Calu3 (cell line): ENCODE measurements around the gene NFU1. TPM values are rescaled to one million over a fixed set of nuclear protein-coding genes. Genes with fewer than 3 reads are reported as not detected.

ENCODE experiments used
- Bru-seq: library from RNA; stranded (reverse); fragments of 400-500 nt; gene quantifications from one replicate; lab custom pipeline; 2021; lab: Mats Ljungman, UMichigan
- BruChase-seq, 2 experiments: library from RNA; stranded (reverse); fragments of 400-500 nt; gene quantifications; one replicate each; lab custom pipeline; 2021; lab: Mats Ljungman, UMichigan
- BruUV-seq: library from RNA; stranded (reverse); fragments of 400-500 nt; replicated peaks from 2 replicates; lab custom pipeline; 2021; lab: Mats Ljungman, UMichigan
- CTCF ChIA-PET: fragments of 300-600 bp; sonication (Branson Sonifier 250); formaldehyde crosslinking; loops from one replicate; lab custom pipeline; 2022; ENCODE audit warnings: antibody characterized with exemption; lab: Charles Lee
- DNase-seq: peaks from one replicate; pipeline ENCODE4 v3.0.0; 2022
- H3K27ac Mint-ChIP-seq: one replicate; pipeline ENCODE4 v1.8.0; 2022; ENCODE audit warnings: mixed read lengths; ENCODE audit not compliant: unreplicated experiment
- H3K27me3 Mint-ChIP-seq: one replicate; pipeline ENCODE4 v1.8.0; 2022; ENCODE audit warnings: mixed read lengths; ENCODE audit not compliant: unreplicated experiment
- H3K36me3 Mint-ChIP-seq: one replicate; pipeline ENCODE4 v1.8.0; 2022; ENCODE audit warnings: mild to moderate bottlenecking, moderate library complexity, mixed read lengths; ENCODE audit not compliant: insufficient read depth, unreplicated experiment
- H3K4me1 Mint-ChIP-seq: one replicate; pipeline ENCODE4 v1.8.0; 2022; ENCODE audit warnings: mild to moderate bottlenecking, low read depth, mixed read lengths; ENCODE audit not compliant: unreplicated experiment
- H3K4me3 Mint-ChIP-seq: one replicate; pipeline ENCODE4 v1.8.0; 2022; ENCODE audit warnings: mild to moderate bottlenecking, low read depth, moderate library complexity, mixed read lengths; ENCODE audit not compliant: unreplicated experiment
- H3K9me3 Mint-ChIP-seq: one replicate; pipeline ENCODE4 v1.8.0; 2022; ENCODE audit warnings: low read depth, mixed read lengths; ENCODE audit not compliant: unreplicated experiment
- intact Hi-C: fragments of 100-400 bp; cut with micrococcal nuclease; formaldehyde crosslinking; loops from one replicate; pipeline ENCODE4 v1.10.0; 2022; ENCODE audit not compliant: unreplicated experiment
- long read RNA-seq: library from polyadenylated mRNA; stranded (forward); transcript quantifications from one replicate; pipeline ENCODE4 v2.0.0, GENCODE V29; 2022
- total RNA-seq: library from RNA; stranded (reverse); gene quantifications from 2 replicates; pipeline ENCODE4 v1.2.3, GENCODE V29; 2022
- TF ChIP-seq, protein P1 (sequence below): fragments of 200-600 bp; IDR thresholded peaks from one replicate; pipeline ENCODE4 v1.8.0; 2022; ENCODE audit warnings: antibody characterized with exemption; ENCODE audit not compliant: unreplicated experiment

NFU1 gene
- 21.7 and 23.4 TPM in 2 replicates for total RNA-seq
- Bru-seq, nascent RNA: percentile 54 among the genes with signal in this experiment
- percentile 49 among the genes with signal in this experiment for BruChase-seq, experiment 1, labeled RNA remaining after a 6-hour chase
- percentile 41 among the genes with signal in this experiment for BruChase-seq, experiment 2, labeled RNA remaining after a 2-hour chase
- long read RNA-seq, transcript NFU1-203 (8 exons, 1,467 nt): major isoform, 26 of 27 reads
- long read RNA-seq, partial matches to known transcripts: 0 of 27 reads
- long read RNA-seq, other reads (novel, unspliced or antisense): 1 of 27 reads

DNA sequence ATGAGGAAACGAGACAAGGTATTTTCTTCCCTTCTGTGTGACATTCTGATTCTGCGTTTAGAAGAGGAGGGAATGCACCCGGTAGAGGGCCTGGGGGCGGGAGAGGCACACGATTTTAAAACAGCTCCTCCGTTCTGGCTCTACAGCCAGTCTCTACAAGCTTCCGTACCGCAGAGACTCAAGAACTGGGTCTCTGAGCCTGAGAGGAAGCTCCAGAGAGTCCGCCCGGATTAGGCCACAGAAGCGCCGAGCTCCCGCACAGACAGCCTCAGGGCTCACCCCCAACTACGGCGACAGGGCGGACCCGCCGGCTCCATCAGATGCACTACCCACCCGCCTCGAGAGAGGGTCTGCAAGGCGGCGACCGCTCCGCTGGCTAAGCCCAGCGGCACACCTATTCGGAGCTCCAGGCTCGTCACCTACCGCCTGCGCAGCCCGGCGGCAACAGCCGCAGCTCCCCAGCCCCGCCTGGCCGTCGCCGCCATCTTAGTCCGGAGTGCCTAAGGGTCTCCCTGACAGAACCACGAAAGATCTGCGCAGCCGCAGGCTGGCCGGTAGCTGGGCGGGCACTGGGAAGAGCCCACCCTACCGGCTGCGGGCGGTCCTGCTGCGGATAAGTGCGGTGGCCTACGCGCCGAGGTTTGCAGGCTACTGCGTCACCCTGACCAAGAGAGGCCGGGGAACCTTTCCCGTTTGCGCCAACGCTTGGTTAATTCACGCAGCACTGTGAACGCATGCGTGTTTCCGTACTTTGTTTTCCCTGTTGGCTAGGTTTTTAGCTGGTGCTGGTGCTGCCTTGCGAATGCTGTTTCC is at the start of gene NFU1:
NFU1 (minus strand) TSS at position 498 of the 813 bp plus-strand sequence; CDS start at position 485, 13 bp downstream.
- Mint-ChIP-seq H3K27me3 (no peaks in the 10 kb centered on the region), H3K27ac (peak within 1 kb of the TSS; percentile 94), H3K36me3 (peaks cover 19% of the 10 kb centered on the region), H3K4me1 (peaks cover 15% of the 10 kb centered on the region), H3K4me3 (peak within 1 kb of the TSS; percentile 90), H3K9me3 (no peaks in the 10 kb centered on the region)
- CTCF ChIA-PET: interaction anchor here (0.6 to 1.8 kb wide), 8 partner anchors 8 to 673 kb away, joined by 3 to 11 read pairs (median 4); no protein-coding TSS in a partner anchor
- DNase-seq: peak; percentile 90
- TF ChIP-seq, protein P1, sequence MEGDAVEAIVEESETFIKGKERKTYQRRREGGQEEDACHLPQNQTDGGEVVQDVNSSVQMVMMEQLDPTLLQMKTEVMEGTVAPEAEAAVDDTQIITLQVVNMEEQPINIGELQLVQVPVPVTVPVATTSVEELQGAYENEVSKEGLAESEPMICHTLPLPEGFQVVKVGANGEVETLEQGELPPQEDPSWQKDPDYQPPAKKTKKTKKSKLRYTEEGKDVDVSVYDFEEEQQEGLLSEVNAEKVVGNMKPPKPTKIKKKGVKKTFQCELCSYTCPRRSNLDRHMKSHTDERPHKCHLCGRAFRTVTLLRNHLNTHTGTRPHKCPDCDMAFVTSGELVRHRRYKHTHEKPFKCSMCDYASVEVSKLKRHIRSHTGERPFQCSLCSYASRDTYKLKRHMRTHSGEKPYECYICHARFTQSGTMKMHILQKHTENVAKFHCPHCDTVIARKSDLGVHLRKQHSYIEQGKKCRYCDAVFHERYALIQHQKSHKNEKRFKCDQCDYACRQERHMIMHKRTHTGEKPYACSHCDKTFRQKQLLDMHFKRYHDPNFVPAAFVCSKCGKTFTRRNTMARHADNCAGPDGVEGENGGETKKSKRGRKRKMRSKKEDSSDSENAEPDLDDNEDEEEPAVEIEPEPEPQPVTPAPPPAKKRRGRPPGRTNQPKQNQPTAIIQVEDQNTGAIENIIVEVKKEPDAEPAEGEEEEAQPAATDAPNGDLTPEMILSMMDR: no peak
- intact Hi-C loops: loop anchor here (2.0 kb wide), 1 partner anchor 72 kb away; no protein-coding TSS in a partner anchor
- no TSS peak for BruUV-seq

- H3K9me3 Mint-ChIP-seq: no peaks in the 10 kb centered on the region
- TF ChIP-seq, protein P1: no peak
- peak overlapping the region; percentile 66 for H3K27ac Mint-ChIP-seq
- CTCF ChIA-PET: interaction anchor here (0.5 to 2.2 kb wide), 7 partner anchors 13 to 287 kb away, joined by 3 to 11 read pairs (median 4); partner anchors contain the start of gene NFU1
- H3K4me1 Mint-ChIP-seq: peaks cover 31% of the 10 kb centered on the region
- intact Hi-C loops: loop anchor here (2.0 kb wide), 1 partner anchor 101 kb away; no protein-coding TSS in a partner anchor
- no TSS peak for BruUV-seq
- DNase-seq: peak; percentile 52
- peaks cover 14% of the 10 kb centered on the region for H3K36me3 Mint-ChIP-seq
- H3K27me3 Mint-ChIP-seq: no peaks in the 10 kb centered on the region
- H3K4me3 Mint-ChIP-seq: peak overlapping the region; percentile 45
Measured at GRCh38 chr2:69483696-69484095, 46.5 kb upstream of the NFU1 start.

DNA sequence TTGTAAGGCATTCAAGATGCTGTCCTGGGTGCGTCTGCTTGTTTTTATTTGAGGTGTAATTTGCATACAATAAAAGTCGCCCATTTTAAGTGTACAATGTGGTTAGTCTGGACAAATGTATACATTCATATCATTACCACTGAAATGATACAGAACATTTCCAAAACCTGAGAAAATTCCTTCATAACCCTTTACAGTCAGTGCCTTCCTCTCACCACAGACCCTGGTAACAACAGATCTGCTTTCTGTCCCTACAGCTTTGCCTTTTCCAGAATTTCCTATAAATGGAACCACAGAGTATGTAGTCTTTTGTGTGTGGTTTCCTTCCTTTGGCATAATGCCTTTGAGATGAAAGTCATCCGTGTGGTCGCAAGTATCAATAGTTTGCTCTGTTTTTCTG is 45.8 kb upstream of the NFU1 start:
- Mint-ChIP-seq H3K9me3 (no peaks in the 10 kb centered on the region), H3K36me3 (peaks cover 14% of the 10 kb centered on the region), H3K27ac (peak overlapping the region; percentile 66), H3K27me3 (no peaks in the 10 kb centered on the region), H3K4me1 (peaks cover 31% of the 10 kb centered on the region), H3K4me3 (peak overlapping the region; percentile 45)
- CTCF ChIA-PET: interaction anchor here (2.2 kb wide), 1 partner anchor 46 kb away, joined by 11 read pairs; the partner anchor contains the start of gene NFU1
- no TSS peak for BruUV-seq
- DNase-seq: no peak
- TF ChIP-seq, protein P1: no peak
- intact Hi-C loops: loop anchor here (2.0 kb wide), 1 partner anchor 100 kb away; no protein-coding TSS in a partner anchor

- no peak for DNase-seq
- no peaks in the 10 kb centered on the region for H3K27me3 Mint-ChIP-seq
- no peak overlapping the region for H3K4me3 Mint-ChIP-seq
- H3K4me1 Mint-ChIP-seq: peaks cover 31% of the 10 kb centered on the region
- H3K9me3 Mint-ChIP-seq: no peaks in the 10 kb centered on the region
- peaks cover 14% of the 10 kb centered on the region for H3K36me3 Mint-ChIP-seq
- CTCF ChIA-PET: interaction anchor here (2.2 kb wide), 1 partner anchor 45 kb away, joined by 11 read pairs; the partner anchor contains the start of gene NFU1
- BruUV-seq: no TSS peak
- intact Hi-C loops: loop anchor here (2.0 kb wide), 1 partner anchor 100 kb away; no protein-coding TSS in a partner anchor
- H3K27ac Mint-ChIP-seq: no peak overlapping the region
- TF ChIP-seq, protein P1: no peak
Measured at GRCh38 chr2:69482471-69482870, 45.2 kb upstream of the NFU1 start.
